Sigmoid colon (tissue), 3 donors: ENCODE measurements around the gene RRP9.

ENCODE experiments used
- POLR2A ChIP-seq, 2 donors: fragments of 450-650 bp; IDR thresholded peaks; one replicate each; pipeline ENCODE4 v1.6.1; 2016; ENCODE audit warnings: antibody characterized with exemption in 2 of 2, mild to moderate bottlenecking in 2 of 2, moderate library complexity in 2 of 2
- TF ChIP-seq, protein P1 (sequence below), 4 experiments: fragments of 450-650 bp in 3 of 4; fragments of 200-600 bp in 1 of 4; IDR thresholded peaks; one replicate each; pipeline ENCODE4 v1.5.1; 2016 to 2019; ENCODE audit warnings: antibody characterized with exemption in 4 of 4, mild to moderate bottlenecking in 3 of 4, moderate library complexity in 2 of 4

DNA sequence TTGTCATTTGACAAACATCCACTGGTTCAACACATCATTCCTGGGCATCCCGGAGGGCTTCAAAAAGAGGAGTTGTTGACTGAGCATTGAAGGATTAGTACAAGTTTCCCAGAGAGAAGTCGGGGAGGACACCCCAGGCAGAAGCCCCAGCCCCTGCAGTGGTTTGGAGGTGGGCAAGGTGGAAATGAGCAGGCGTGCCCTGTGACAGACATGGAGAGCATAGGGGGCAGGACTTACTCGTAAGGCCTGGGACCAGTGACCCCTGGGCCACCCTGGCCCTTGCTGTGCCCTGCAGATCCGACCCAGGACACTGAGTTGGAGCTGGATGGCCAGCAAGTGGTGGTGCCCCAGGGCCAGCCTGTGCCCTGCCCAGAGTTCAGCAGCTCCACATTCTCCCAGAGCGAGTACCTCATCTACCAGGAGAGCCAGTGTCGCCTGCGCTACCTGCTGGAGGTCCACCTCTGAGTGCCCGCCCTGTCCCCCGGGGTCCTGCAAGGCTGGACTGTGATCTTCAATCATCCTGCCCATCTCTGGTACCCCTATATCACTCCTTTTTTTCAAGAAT lies 6.4 kb upstream of the RRP9 start:
- TF ChIP-seq, protein P1, sequence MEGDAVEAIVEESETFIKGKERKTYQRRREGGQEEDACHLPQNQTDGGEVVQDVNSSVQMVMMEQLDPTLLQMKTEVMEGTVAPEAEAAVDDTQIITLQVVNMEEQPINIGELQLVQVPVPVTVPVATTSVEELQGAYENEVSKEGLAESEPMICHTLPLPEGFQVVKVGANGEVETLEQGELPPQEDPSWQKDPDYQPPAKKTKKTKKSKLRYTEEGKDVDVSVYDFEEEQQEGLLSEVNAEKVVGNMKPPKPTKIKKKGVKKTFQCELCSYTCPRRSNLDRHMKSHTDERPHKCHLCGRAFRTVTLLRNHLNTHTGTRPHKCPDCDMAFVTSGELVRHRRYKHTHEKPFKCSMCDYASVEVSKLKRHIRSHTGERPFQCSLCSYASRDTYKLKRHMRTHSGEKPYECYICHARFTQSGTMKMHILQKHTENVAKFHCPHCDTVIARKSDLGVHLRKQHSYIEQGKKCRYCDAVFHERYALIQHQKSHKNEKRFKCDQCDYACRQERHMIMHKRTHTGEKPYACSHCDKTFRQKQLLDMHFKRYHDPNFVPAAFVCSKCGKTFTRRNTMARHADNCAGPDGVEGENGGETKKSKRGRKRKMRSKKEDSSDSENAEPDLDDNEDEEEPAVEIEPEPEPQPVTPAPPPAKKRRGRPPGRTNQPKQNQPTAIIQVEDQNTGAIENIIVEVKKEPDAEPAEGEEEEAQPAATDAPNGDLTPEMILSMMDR (IDR thresholded peaks at IDR 0.05): no peak
- no peak for TF ChIP-seq POLR2A (IDR thresholded peaks at IDR 0.05)
